GM21526 (cell line): Measurements from ENCODE around the gene SP6.

Experiments
- ATAC-seq: cut with Tn5 transposase; IDR thresholded peaks from one replicate; pipeline ENCODE4 v1.9.1; 2021; ENCODE audit warnings: moderate library complexity; ENCODE audit not compliant: unreplicated experiment, low FRiP score

The SP6 gene

GRCh38 chr17:47879776-47880454 is 29.0 kb upstream of the SP6 start:
- ATAC-seq: no peak

GRCh38 chr17:47879028-47879585 is 28.1 kb upstream of the SP6 start:
- no peak for ATAC-seq

GRCh38 chr17:47878203-47879027 is 27.5 kb upstream of the SP6 start:
- ATAC-seq: no peak

GRCh38 chr17:47877368-47878034 is 26.5 kb upstream of the SP6 start:
- ATAC-seq: no peak

DNA sequence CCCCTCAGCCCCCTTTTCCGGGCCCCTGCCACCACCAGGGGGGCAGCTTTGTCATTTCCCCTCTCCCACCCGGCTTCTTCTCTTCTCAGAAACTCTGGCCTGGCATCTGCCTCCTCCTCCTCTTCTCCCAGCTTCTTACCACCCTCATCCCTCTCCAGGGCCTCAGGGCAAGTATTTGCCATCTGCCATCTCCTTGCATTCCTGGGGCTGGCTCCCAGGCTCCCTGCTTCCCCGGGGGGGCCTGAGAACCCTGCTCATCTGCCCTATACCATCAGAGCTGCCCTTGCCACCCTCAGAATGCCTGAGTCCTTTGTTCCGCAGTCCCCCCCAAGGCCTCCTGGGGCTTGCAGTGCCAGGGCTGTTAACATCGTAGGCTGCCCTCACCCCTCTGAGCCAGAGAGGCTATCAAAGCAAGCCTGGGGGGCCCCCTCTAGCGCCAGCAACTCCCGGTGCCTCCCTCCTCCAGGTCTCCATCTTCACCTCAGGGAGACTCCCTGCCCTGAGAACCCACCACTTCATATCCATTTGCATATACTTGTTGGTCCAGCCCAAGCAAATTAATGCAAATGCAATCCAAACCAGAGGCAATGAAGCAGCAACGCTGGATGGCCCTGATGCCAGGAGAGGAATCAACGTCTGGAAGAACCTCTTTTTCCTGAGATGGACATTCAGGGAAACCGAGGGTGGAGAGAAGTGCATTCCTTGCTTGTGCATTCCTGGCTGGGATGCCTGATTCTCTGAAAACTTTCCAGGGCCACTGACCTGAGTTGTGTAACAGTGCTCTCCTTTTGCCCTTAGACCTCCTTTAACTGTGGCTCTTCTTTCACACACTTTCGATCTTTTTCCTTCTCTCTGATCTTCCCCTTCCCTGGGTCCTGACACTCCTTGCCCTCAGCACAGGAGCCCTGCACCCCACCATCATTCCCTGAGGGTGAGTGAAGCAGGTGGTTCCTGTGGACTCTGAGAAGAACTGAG is 24.3 kb upstream of the SP6 start:
- no peak for ATAC-seq

GRCh38 chr17:47873200-47874090 is 22.5 kb upstream of the SP6 start:
- ATAC-seq: no peak

DNA sequence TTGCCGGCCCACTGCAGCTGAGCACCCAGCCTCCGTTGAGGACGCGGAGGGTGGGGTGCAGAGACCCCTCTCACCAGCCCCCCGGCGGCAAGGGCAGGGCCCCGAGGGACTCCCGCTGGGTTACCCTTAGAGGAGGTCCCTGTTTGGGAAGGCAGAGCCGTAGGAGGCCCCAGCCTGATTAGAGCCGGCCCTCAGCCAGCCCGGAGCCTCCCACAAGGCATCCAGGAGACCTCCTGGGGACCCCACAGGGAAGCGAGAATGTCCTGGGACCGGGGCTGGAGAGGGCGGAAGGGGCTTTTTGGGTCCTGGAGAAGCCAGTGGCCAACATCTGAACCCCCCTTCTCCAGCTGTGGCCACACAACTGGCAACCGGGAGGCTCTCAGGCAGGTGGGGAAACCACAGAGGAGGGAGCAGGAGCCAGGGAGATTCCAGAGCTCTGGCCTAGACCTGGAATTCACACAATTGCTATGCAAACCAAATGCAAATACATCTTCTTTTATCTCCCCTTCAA is 21.7 kb upstream of the SP6 start:
- no peak for ATAC-seq

DNA sequence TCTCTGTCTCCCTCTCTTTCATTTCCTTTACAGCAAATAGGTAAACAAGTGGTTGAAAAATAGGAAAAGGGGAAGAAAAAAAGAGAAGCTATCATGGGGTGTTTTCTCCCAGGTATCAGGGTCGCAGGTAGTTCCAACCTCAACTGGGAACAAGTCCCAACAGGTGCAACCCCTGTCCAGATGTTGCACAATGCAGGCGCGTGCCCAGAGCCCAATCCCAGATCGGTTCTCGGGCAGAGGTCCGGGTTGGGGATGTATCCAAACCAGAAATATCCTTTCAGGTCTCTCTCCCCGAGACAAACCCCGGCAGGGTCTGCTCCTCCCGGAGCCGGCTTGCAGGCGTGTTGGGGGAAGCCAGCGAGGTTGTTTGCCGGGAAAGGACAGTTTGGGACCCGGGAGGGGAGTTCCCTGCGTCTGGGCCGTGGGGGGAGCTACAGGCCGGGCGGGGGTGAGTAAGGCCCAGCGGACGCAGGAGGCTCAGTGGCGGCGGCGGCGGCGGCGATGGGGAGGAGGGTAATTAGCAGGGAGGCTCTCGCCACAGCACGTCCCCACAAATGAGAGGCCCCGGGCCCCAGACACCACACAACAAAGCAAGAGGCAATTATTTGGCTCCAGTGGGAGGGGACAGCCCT is 21.2 kb upstream of the SP6 start:
- no peak for ATAC-seq

- ATAC-seq: no peak
Observed at GRCh38 chr17:47871048-47871447, 20.1 kb upstream of the SP6 start.

GRCh38 chr17:47870056-47870455 is 19.1 kb upstream of the SP6 start:
- no peak for ATAC-seq

GRCh38 chr17:47869114-47869513 is 18.2 kb upstream of the SP6 start:
- ATAC-seq: no peak

- ATAC-seq: no peak
Observed at GRCh38 chr17:47867813-47868533, 17.0 kb upstream of the SP6 start.

DNA sequence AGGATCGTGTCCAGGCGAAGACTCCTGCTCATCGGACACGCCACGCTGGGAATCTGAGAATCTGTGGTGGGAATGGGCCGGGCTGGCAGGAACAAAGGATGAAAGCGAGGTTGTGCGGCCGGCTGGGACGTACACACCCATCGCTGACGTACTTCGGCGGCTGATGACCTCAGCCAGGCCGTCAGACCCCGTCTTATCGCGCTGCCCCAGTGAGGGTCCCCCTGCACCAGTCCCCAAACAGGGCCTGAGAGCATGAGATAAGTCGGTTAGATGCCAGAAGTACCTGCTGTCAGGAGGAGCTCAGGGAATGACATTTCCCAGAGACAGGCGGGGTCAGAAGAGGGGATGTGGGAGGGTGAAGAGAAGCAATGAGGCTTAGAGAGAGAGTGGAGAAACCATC is 16.0 kb upstream of the SP6 start:
- ATAC-seq: no peak

DNA sequence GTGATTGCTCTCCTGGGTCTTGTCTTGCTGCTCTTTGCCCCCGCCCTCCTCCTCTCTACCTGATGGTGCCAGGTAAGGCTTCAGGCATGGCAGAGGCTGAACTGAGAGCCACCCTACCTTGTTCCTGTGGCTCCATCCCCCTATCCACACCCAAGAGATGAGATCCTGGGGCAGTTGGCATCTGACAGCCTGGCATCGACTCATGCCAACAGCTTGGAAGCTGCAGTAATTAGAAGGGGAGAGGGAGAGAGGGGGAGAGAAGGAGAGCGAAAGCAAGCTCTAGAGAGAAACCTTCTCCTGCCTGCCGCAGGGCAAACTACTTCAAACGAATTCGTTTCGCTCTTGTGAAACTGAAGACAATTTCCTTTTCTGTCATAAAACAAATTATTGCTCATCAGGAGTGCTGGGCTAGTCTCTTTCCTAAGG is 13.8 kb upstream of the SP6 start:
- ATAC-seq: no peak

GRCh38 chr17:47862621-47863440 is 11.9 kb upstream of the SP6 start:
- ATAC-seq: no peak

DNA sequence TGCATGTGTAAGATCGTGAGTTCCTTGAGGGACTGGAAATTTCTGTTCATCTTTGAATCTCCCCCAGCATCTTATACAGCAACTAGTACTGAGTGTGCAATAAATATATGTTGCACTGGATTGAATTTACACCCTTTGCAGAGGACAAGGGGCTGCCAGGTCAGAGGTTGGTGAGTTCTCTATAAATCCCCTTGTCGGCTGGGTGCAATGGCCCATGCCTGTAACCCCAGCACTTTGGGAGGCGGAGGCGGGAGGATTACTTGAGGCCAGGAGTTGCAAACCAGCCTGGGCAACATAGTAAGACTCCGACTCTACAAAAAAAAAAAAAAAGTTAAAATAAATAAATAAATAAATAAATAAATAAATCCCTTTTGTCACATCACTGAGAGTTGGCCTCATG is 9.4 kb upstream of the SP6 start:
- ATAC-seq: no peak
